H1 (cell line): ENCODE results near the gene RPS6KB2. TPM values are rescaled to one million over a fixed set of nuclear protein-coding genes. Genes with fewer than 3 reads are reported as not detected.

Source experiments
- CTCF ChIA-PET: fragments of 300-600 bp; sonication (Branson Sonifier 250); formaldehyde crosslinking; loops from one replicate; lab custom pipeline; 2021; ENCODE audit not compliant: partially characterized antibody; lab: Charles Lee
- POLR2A ChIA-PET: fragments of 300-600 bp; sonication (Branson Sonifier 250); formaldehyde crosslinking; loops from one replicate; lab custom pipeline; 2021; ENCODE audit warnings: inconsistent platforms; ENCODE audit not compliant: partially characterized antibody; lab: Charles Lee
- DNase-seq, 2 experiments: peaks; one replicate each; pipeline versions ENCODE4 v3.0.0 to v3.0.0-alpha.2; 2010 to 2022; ENCODE audit warnings: low spot score in 2 of 2, low read depth in 1 of 2, mixed read lengths in 1 of 2
- FAIRE-seq: peaks from 2 replicates; lab custom pipeline; 2011; peaks lifted over from hg19 to GRCh38; lab: Jason Lieb, UNC
- H2AFZ ChIP-seq: 2 replicates; pipeline ENCODE4 v1.8.1; 2012; ENCODE audit warnings: low read length, inconsistent platforms
- H2AK5ac ChIP-seq: 2 replicates; pipeline ENCODE4 v1.6.1; 2013; ENCODE audit warnings: low read depth, low read length
- H2BK120ac ChIP-seq: replicated peaks from 2 replicates; pipeline ENCODE3; 2013; ENCODE audit warnings: low read depth, low read length, inconsistent platforms
- H2BK12ac ChIP-seq: 2 replicates; pipeline ENCODE4 v1.6.1; 2013; ENCODE audit warnings: low read depth, low read length
- H2BK15ac ChIP-seq: 2 replicates; pipeline ENCODE4 v1.6.1; 2013; ENCODE audit warnings: low read length
- H2BK20ac ChIP-seq: 2 replicates; pipeline ENCODE4 v1.6.1; 2013; ENCODE audit warnings: low read length
- H2BK5ac ChIP-seq: 2 replicates; pipeline ENCODE4 v1.6.1; 2013; ENCODE audit warnings: low read depth, low read length
- H3K14ac ChIP-seq: 2 replicates; pipeline ENCODE4 v1.6.1; 2013; ENCODE audit warnings: inconsistent platforms; ENCODE audit not compliant: insufficient read length
- H3K18ac ChIP-seq: 2 replicates; pipeline ENCODE4 v1.6.1; 2013; ENCODE audit warnings: low read length; ENCODE audit errors: extremely low read depth
- H3K23ac ChIP-seq: 2 replicates; pipeline ENCODE4 v1.6.1; 2013; ENCODE audit warnings: inconsistent platforms; ENCODE audit not compliant: insufficient read length
- H3K23me2 ChIP-seq: 2 replicates; pipeline ENCODE4 v1.6.1; 2013; ENCODE audit warnings: low read depth, low read length
- H3K27ac ChIP-seq: 2 replicates; pipeline ENCODE4 v1.6.1; 2011; ENCODE audit warnings: low read depth, low read length, inconsistent platforms
- H3K27me3 ChIP-seq, 4 experiments: replicated peaks in 1 of 4; 1 replicate in 1 of 4; 2 replicates in 3 of 4; pipeline versions ENCODE4 v1.6.1 to v1.8.1; 2011 to 2013; ENCODE audit warnings: low read length in 3 of 4, mild to moderate bottlenecking in 3 of 4, inconsistent platforms in 2 of 4, mixed read lengths in 2 of 4, moderate library complexity in 1 of 4; ENCODE audit not compliant: control insufficient read depth in 3 of 4, insufficient read depth in 3 of 4; ENCODE audit errors: extremely low read depth in 1 of 4
- H3K36me3 ChIP-seq, 4 experiments: 2 replicates each; pipeline versions ENCODE4 v1.6.1 to v1.8.1; 2011 to 2013; ENCODE audit warnings: mild to moderate bottlenecking in 4 of 4, low read length in 3 of 4, moderate library complexity in 2 of 4, control low read depth in 1 of 4, inconsistent platforms in 1 of 4; ENCODE audit not compliant: insufficient read depth in 4 of 4, control insufficient read depth in 2 of 4
- H3K4ac ChIP-seq: replicated peaks from 2 replicates; pipeline ENCODE3; 2013; ENCODE audit warnings: low read length, low read depth, mixed read lengths, inconsistent platforms; ENCODE audit not compliant: insufficient read length
- H3K4me1 ChIP-seq, 4 experiments: replicated peaks in 1 of 4; 1 replicate in 1 of 4; 2 replicates in 3 of 4; pipeline versions ENCODE4 v1.6.1 to v1.8.1; 2011 to 2013; ENCODE audit warnings: low read length in 3 of 4, inconsistent platforms in 2 of 4, mixed read lengths in 1 of 4; ENCODE audit not compliant: insufficient read depth in 4 of 4, control insufficient read depth in 3 of 4
- H3K4me2 ChIP-seq, 2 experiments: 2 replicates each; pipeline versions ENCODE4 v1.6.1 to v1.8.1; 2011 to 2013; ENCODE audit warnings: low read depth in 2 of 2, low read length in 2 of 2, control low read depth in 1 of 2, inconsistent platforms in 1 of 2, mild to moderate bottlenecking in 1 of 2; ENCODE audit not compliant: insufficient read depth in 1 of 2
- H3K4me3 ChIP-seq, 4 experiments: fragments of 200-600, 300-600 bp in 1 of 4; sonication (generic), shearing (Covaris generic), sonication (Bioruptor Twin) in 1 of 4; 2 replicates each; pipeline versions ENCODE4 v1.5.1 to v1.8.1; 2011 to 2016; ENCODE audit warnings: low read length in 4 of 4, low read depth in 3 of 4, control low read depth in 2 of 4, inconsistent platforms in 2 of 4, mild to moderate bottlenecking in 2 of 4, mixed read lengths in 1 of 4, moderate library complexity in 1 of 4; ENCODE audit not compliant: insufficient read depth in 2 of 4; ENCODE audit errors: extremely low read depth in 1 of 4
- H3K56ac ChIP-seq: replicated peaks from 2 replicates; pipeline ENCODE3; 2013; ENCODE audit warnings: low read depth, mild to moderate bottlenecking, mixed read lengths, low read length, inconsistent platforms; ENCODE audit not compliant: insufficient read length
- H3K79me1 ChIP-seq: 2 replicates; pipeline ENCODE4 v1.6.1; 2013; ENCODE audit warnings: low read depth, low read length, control low read depth
- H3K79me2 ChIP-seq, 2 experiments: 2 replicates each; pipeline versions ENCODE4 v1.6.1 to v1.8.1; 2012 to 2013; ENCODE audit warnings: low read length in 2 of 2, mild to moderate bottlenecking in 2 of 2, inconsistent platforms in 1 of 2; ENCODE audit not compliant: insufficient read depth in 2 of 2, control insufficient read depth in 1 of 2
- H3K9ac ChIP-seq, 4 experiments: replicated peaks in 1 of 4; 1 replicate in 1 of 4; 2 replicates in 3 of 4; pipeline versions ENCODE4 v1.6.1 to v1.8.1; 2011 to 2013; ENCODE audit warnings: low read depth in 3 of 4, low read length in 3 of 4, control low read depth in 2 of 4, mild to moderate bottlenecking in 2 of 4, moderate library complexity in 2 of 4, inconsistent platforms in 1 of 4; ENCODE audit errors: extremely low read depth in 1 of 4
- H3K9me3 ChIP-seq, 2 experiments: 2 replicates each; pipeline versions ENCODE4 v1.6.1 to v1.8.1; 2012 to 2013; ENCODE audit warnings: mild to moderate bottlenecking in 2 of 2, moderate library complexity in 2 of 2, control low read depth in 1 of 2, inconsistent platforms in 1 of 2, low read depth in 1 of 2, low read length in 1 of 2, mixed read lengths in 1 of 2; ENCODE audit not compliant: insufficient read depth in 2 of 2
- H4K20me1 ChIP-seq, 2 experiments: replicated peaks in 1 of 2; 2 replicates each; pipeline versions ENCODE3 to v1.8.1; 2011 to 2013; ENCODE audit warnings: inconsistent platforms in 2 of 2, low read length in 2 of 2, mild to moderate bottlenecking in 1 of 2; ENCODE audit not compliant: insufficient read depth in 2 of 2, control insufficient read depth in 1 of 2
- H4K5ac ChIP-seq: 2 replicates; pipeline ENCODE4 v1.6.1; 2013; ENCODE audit warnings: low read length, low read depth, mixed read lengths, inconsistent platforms; ENCODE audit not compliant: insufficient read length
- H4K8ac ChIP-seq: 2 replicates; pipeline ENCODE4 v1.8.0; 2013; ENCODE audit warnings: mild to moderate bottlenecking, moderate library complexity, low read length, inconsistent platforms; ENCODE audit not compliant: insufficient read depth; ENCODE audit errors: extremely low read depth
- H4K91ac ChIP-seq: replicated peaks from 2 replicates; pipeline ENCODE3; 2013; ENCODE audit warnings: low read length, mixed read lengths, inconsistent platforms; ENCODE audit not compliant: insufficient read length
- ASH2L ChIP-seq: fragments of 200-600, 300-600 bp; sonication (generic); IDR thresholded peaks from one replicate; pipeline ENCODE4 v1.7.1; 2017; ENCODE audit warnings: low read length
- EZH2 ChIP-seq: fragments of 200-600 bp; sonication (generic); IDR thresholded peaks from 2 replicates; pipeline ENCODE4 v1.7.1; 2012; ENCODE audit warnings: low read depth, mild to moderate bottlenecking, moderate library complexity, low read length, inconsistent platforms; ENCODE audit not compliant: severe bottlenecking
- MAX ChIP-seq: IDR thresholded peaks from 2 replicates; pipeline ENCODE4 v1.6.1; 2012; ENCODE audit warnings: inconsistent platforms
- PHF8 ChIP-seq: fragments of 200-600 bp; sonication (generic); conservative IDR thresholded peaks from 2 replicates; pipeline ENCODE4 v1.7.1; 2012; ENCODE audit warnings: low read depth, mild to moderate bottlenecking, inconsistent platforms, low read length, moderate library complexity
- RNF2 ChIP-seq: fragments of 200-900, 300-1000 bp; sonication (generic); IDR thresholded peaks from 2 replicates; pipeline ENCODE4 v1.7.1; 2016; ENCODE audit warnings: borderline replicate concordance, low read depth, mild to moderate bottlenecking, antibody characterized with exemption, low read length; ENCODE audit not compliant: poor library complexity, severe bottlenecking; ENCODE audit errors: missing control alignments
- SP1 ChIP-seq: IDR thresholded peaks from 2 replicates; pipeline ENCODE4 v1.6.1; 2011; ENCODE audit warnings: low read depth, low read length
- SP2 ChIP-seq: IDR thresholded peaks from 2 replicates; pipeline ENCODE4 v1.6.1; 2012; ENCODE audit warnings: mild to moderate bottlenecking, low read length, inconsistent platforms
- TCF12 ChIP-seq: IDR thresholded peaks from 2 replicates; pipeline ENCODE4 v1.6.1; 2011; ENCODE audit warnings: low read depth, mild to moderate bottlenecking, low read length
- TEAD4 ChIP-seq: IDR thresholded peaks from 2 replicates; pipeline ENCODE4 v1.6.1; 2012; ENCODE audit warnings: low read depth, low read length, inconsistent platforms, mixed read lengths
- YY1 ChIP-seq: IDR thresholded peaks from 2 replicates; pipeline ENCODE4 v1.6.1; 2011; ENCODE audit warnings: low read depth, mild to moderate bottlenecking, low read length
- ZNF274 ChIP-seq: IDR thresholded peaks from 2 replicates; pipeline ENCODE4 v1.7.0; 2012; ENCODE audit warnings: low read length, borderline replicate concordance; ENCODE audit errors: extremely low read depth
- WGBS, 2 experiments: shearing (Covaris generic) in 1 of 2; methylation state at CpG; one replicate each; pipeline versions ENCODE4 v1.1.6 to v1.1.7; 2013 to 2015; ENCODE audit warnings: low lambda C conversion rate in 2 of 2, mixed read lengths in 2 of 2, inconsistent platforms in 1 of 2, low coverage in 1 of 2, missing lambda C conversion rate in 1 of 2; ENCODE audit not compliant: insufficient replicate concordance in 2 of 2, insufficient coverage in 1 of 2, insufficient read length in 1 of 2; ENCODE audit errors: extremely low coverage in 1 of 2, missing lambda C conversion rate in 1 of 2; 5-methylcytosine and 5-hydroxymethylcytosine counted together
- polyA plus RNA-seq, 7 experiments: library from polyadenylated mRNA; depleted of rRNA in 3 of 7; stranded (reverse) in 5 of 7; unstranded in 2 of 7; fragments of >200 nt in 5 of 7; fragments of 200-250 nt in 2 of 7; gene quantifications; 1 replicate in 5 of 7; 2 replicates in 1 of 7; 4 replicates in 1 of 7; pipeline versions ENCODE4 v1.2.1 to v1.2.3, GENCODE V29; 2011 to 2013; ENCODE audit warnings: missing spikeins in 2 of 7, mixed read lengths in 2 of 7
- total RNA-seq: library from RNA; stranded (reverse); fragmentation: NEBNext Ultra II Directional; extraction: Animal tissue kit (Norgen Biotek cat#: 25700); gene quantifications from 2 replicates; pipeline ENCODE4 v1.2.1, GENCODE V29; 2021
- TF ChIP-seq, protein P1 (sequence below): IDR thresholded peaks from 2 replicates; pipeline ENCODE4 v1.6.1; 2012; ENCODE audit warnings: low read length, inconsistent platforms

RPS6KB2 gene
- total and polyA plus RNA-seq, 2 of the 8 experiments (the other 6 are each of a cell fraction or from before 2014, with no cell fraction given), result 41.0 to 47.1 TPM

GRCh38 chr11:67417425-67417824, 10.9 kb upstream of the RPS6KB2 start:
- DNase-seq, result no peak
- H2AK5ac ChIP-seq, result no peak overlapping the region; the same call in 1 of the 2 replicates
- ChIA-PET CTCF (interaction anchor here (0.7 to 1.6 kb wide), 7 partner anchors 13 to 66 kb away, joined by 3 to 5 read pairs (median 4); partner anchors contain the start of genes PPP1CA, TBC1D10C and TMEM134), POLR2A (interaction anchor here (1.6 to 10.2 kb wide), 4 partner anchors 10 to 67 kb away, joined by 3 to 104 read pairs (median 4); partner anchors contain the start of genes PTPRCAP and TBC1D10C)
- 86% methylated on average over 12 of the region's 12 CpGs; no CpG with 5 or more reads in 1 of the 2 experiments for WGBS, 2 experiments
- H3K79me1 ChIP-seq, result no peaks in the 10 kb centered on the region
- H3K14ac ChIP-seq, result no peak overlapping the region
- no peak overlapping the region for H3K4me3 ChIP-seq
- H2BK12ac ChIP-seq, result no peak overlapping the region
- no peak for FAIRE-seq
- peaks cover 0 to 3% of the 10 kb centered on the region in 2 experiments for H4K20me1 ChIP-seq
- H3K4ac ChIP-seq, result peak overlapping the region; percentile 91
- H2BK15ac ChIP-seq, result 0 out of 2 replicates have a peak overlapping the region, but pooled peaks have one; percentile 46
- no peak overlapping the region for H2AFZ ChIP-seq
- no peak overlapping the region for H4K91ac ChIP-seq
- H3K79me2 ChIP-seq, result no peaks in the 10 kb centered on the region
- no peak overlapping the region for H3K23ac ChIP-seq
- no peak overlapping the region for H3K18ac ChIP-seq
- H3K27me3 ChIP-seq, result peaks cover 0 to 11% (median 7%) of the 10 kb centered on the region in 4 experiments; a peak in 5 of 7 replicates
- H2BK20ac ChIP-seq, result no peak overlapping the region
- no peak overlapping the region for H3K4me2 ChIP-seq
- no peak overlapping the region for H3K27ac ChIP-seq
- H3K56ac ChIP-seq, result no peak overlapping the region
- H4K8ac ChIP-seq, result no peak overlapping the region
- peaks cover 4 to 15% (median 11%) of the 10 kb centered on the region in 4 experiments for H3K4me1 ChIP-seq
- H3K9ac ChIP-seq, result no peak overlapping the region
- H3K36me3 ChIP-seq, result no peaks in the 10 kb centered on the region
- H3K9me3 ChIP-seq, result no peaks in the 10 kb centered on the region
- no peak overlapping the region for H4K5ac ChIP-seq
- no peak overlapping the region for H2BK5ac ChIP-seq
- no peak overlapping the region for H2BK120ac ChIP-seq
- H3K23me2 ChIP-seq, result peaks cover 12% of the 10 kb centered on the region; the same call in 1 of the 2 replicates
- TF ChIP-seq YY1 (no peak), PHF8 (no peak), MAX (no peak), ZNF274 (no peak), ASH2L (no peak), EZH2 (no peak), TCF12 (no peak), SP2 (no peak), SP1 (no peak), TEAD4 (no peak), RNF2 (no peak)
- TF ChIP-seq, protein P1, sequence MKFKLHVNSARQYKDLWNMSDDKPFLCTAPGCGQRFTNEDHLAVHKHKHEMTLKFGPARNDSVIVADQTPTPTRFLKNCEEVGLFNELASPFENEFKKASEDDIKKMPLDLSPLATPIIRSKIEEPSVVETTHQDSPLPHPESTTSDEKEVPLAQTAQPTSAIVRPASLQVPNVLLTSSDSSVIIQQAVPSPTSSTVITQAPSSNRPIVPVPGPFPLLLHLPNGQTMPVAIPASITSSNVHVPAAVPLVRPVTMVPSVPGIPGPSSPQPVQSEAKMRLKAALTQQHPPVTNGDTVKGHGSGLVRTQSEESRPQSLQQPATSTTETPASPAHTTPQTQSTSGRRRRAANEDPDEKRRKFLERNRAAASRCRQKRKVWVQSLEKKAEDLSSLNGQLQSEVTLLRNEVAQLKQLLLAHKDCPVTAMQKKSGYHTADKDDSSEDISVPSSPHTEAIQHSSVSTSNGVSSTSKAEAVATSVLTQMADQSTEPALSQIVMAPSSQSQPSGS, result no peak
